IPS-18c (cell line): ENCODE data around the gene ECI2.
"Not testable (repeated sequence)": the region's sequence is repeated elsewhere in the genome, so short reads cannot be mapped to it uniquely, and the experiment has no call there.

Source experiments
- H3K4me3 ChIP-seq: 2 replicates; pipeline ENCODE4 v1.7.0; 2013; ENCODE audit warnings: low read depth, mild to moderate bottlenecking, low read length, moderate library complexity; ENCODE audit not compliant: insufficient read depth
- H3K9me3 ChIP-seq: one replicate; pipeline ENCODE4 v1.6.1; 2013; ENCODE audit warnings: mild to moderate bottlenecking, low read length, moderate library complexity; ENCODE audit not compliant: control insufficient read depth, insufficient read depth

The ECI2 gene

GRCh38 chr6:4115741-4116140, 19.6 kb downstream of the ECI2 start:
- no peak overlapping the region for H3K4me3 ChIP-seq
- H3K9me3 ChIP-seq = no peaks in the 10 kb centered on the region

GRCh38 chr6:4114123-4114522, 21.3 kb downstream of the ECI2 start:
- Histone ChIP-seq H3K9me3 (no peaks in the 10 kb centered on the region), H3K4me3 (no peak overlapping the region)

- Histone ChIP-seq H3K4me3 (no peak overlapping the region), H3K9me3 (no peaks in the 10 kb centered on the region)
Measured at GRCh38 chr6:4113649-4114048, 21.7 kb downstream of the ECI2 start.

- H3K9me3 ChIP-seq = no peaks in the 10 kb centered on the region
- H3K4me3 ChIP-seq = no peak overlapping the region
Measured at GRCh38 chr6:4112366-4112765, 23.0 kb downstream of the ECI2 start.

GRCh38 chr6:4109363-4109815, 26.0 kb downstream of the ECI2 start:
- not testable (repeated sequence) for H3K9me3 ChIP-seq

GRCh38 chr6:4108561-4109093, 26.7 kb downstream of the ECI2 start:
- Histone ChIP-seq H3K9me3 (no peaks in the 10 kb centered on the region), H3K4me3 (no peak overlapping the region)

More at GRCh38 chr6:4109363-4109815, 26.0 kb downstream of the ECI2 start:
- H3K4me3 ChIP-seq = not testable (repeated sequence)

- no peak overlapping the region for H3K4me3 ChIP-seq
Measured at GRCh38 chr6:4107873-4108272, 27.5 kb downstream of the ECI2 start.

GRCh38 chr6:4105980-4106536, 29.3 kb downstream of the ECI2 start:
- no peak overlapping the region for H3K4me3 ChIP-seq
- H3K9me3 ChIP-seq = no peaks in the 10 kb centered on the region

More at GRCh38 chr6:4107873-4108272, 27.5 kb downstream of the ECI2 start:
- H3K9me3 ChIP-seq = no peaks in the 10 kb centered on the region

GRCh38 chr6:4103929-4104328, 31.4 kb downstream of the ECI2 start:
- Histone ChIP-seq H3K4me3 (no peak overlapping the region), H3K9me3 (no peaks in the 10 kb centered on the region)

- Histone ChIP-seq H3K9me3 (no peaks in the 10 kb centered on the region), H3K4me3 (no peak overlapping the region)
Measured at GRCh38 chr6:4102687-4103244, 32.6 kb downstream of the ECI2 start.

GRCh38 chr6:4101298-4101697, 34.1 kb downstream of the ECI2 start:
- no peak overlapping the region for H3K4me3 ChIP-seq

GRCh38 chr6:4100655-4101054, 34.7 kb downstream of the ECI2 start:
- Histone ChIP-seq H3K9me3 (no peaks in the 10 kb centered on the region), H3K4me3 (no peak overlapping the region)

More at GRCh38 chr6:4101298-4101697, 34.1 kb downstream of the ECI2 start:
- no peaks in the 10 kb centered on the region for H3K9me3 ChIP-seq

GRCh38 chr6:4093288-4093687, 42.1 kb downstream of the ECI2 start:
- H3K4me3 ChIP-seq = no peak overlapping the region
- H3K9me3 ChIP-seq = no peaks in the 10 kb centered on the region

- no peaks in the 10 kb centered on the region for H3K9me3 ChIP-seq
- H3K4me3 ChIP-seq = no peak overlapping the region
Measured at GRCh38 chr6:4091941-4092340, 43.4 kb downstream of the ECI2 start.

GRCh38 chr6:4090043-4090442, 45.3 kb downstream of the ECI2 start:
- H3K4me3 ChIP-seq, H3K9me3 ChIP-seq: not testable (repeated sequence)

GRCh38 chr6:4088704-4089103, 46.7 kb downstream of the ECI2 start:
- H3K4me3 ChIP-seq = no peak overlapping the region
- H3K9me3 ChIP-seq = no peaks in the 10 kb centered on the region

GRCh38 chr6:4085332-4085700, 50.1 kb downstream of the ECI2 start:
- Histone ChIP-seq H3K9me3 (no peaks in the 10 kb centered on the region), H3K4me3 (no peak overlapping the region)

GRCh38 chr6:4084444-4085331, 50.7 kb downstream of the ECI2 start:
- no peak overlapping the region for H3K4me3 ChIP-seq
- H3K9me3 ChIP-seq = no peaks in the 10 kb centered on the region
